Ascending aorta (tissue), 2 donors: ENCODE data around the gene CD180. TPM values are rescaled to one million over a fixed set of nuclear protein-coding genes. Genes with fewer than 3 reads are reported as not detected.

ENCODE experiments used
- DNase-seq, 2 donors: peaks; one replicate each; pipeline ENCODE4 v3.0.0-alpha.2; 2019; ENCODE audit warnings: low spot score in 2 of 2
- H3K27ac ChIP-seq, 2 donors: fragments of 200-600 bp; sonication (generic); one replicate each; pipeline ENCODE4 v1.5.1; 2016 to 2017; ENCODE audit warnings: mild to moderate bottlenecking in 1 of 2
- H3K27me3 ChIP-seq: fragments of 200-600 bp; sonication (generic); one replicate; pipeline ENCODE4 v1.5.1; 2017
- H3K36me3 ChIP-seq, 2 donors: fragments of 200-600 bp; sonication (generic); one replicate each; pipeline ENCODE4 v1.5.1; 2016
- H3K4me1 ChIP-seq, 2 donors: fragments of 200-600 bp; sonication (generic); one replicate each; pipeline ENCODE4 v1.5.1; 2016 to 2017; ENCODE audit warnings: mild to moderate bottlenecking in 1 of 2
- H3K4me3 ChIP-seq, 2 donors: fragments of 200-600 bp; sonication (generic); one replicate each; pipeline ENCODE4 v1.5.1; 2016 to 2017; ENCODE audit warnings: mild to moderate bottlenecking in 1 of 2
- H3K9me3 ChIP-seq, 2 donors: fragments of 200-600 bp; sonication (generic); one replicate each; pipeline ENCODE4 v1.5.1; 2016
- CTCF ChIP-seq, 3 experiments: fragments of 200-600 bp in 2 of 3; fragments of 450-650 bp in 1 of 3; sonication (generic) in 2 of 3; IDR thresholded peaks; one replicate each; pipeline ENCODE4 v1.5.1; 2016 to 2019; ENCODE audit warnings: antibody characterized with exemption in 3 of 3, mild to moderate bottlenecking in 1 of 3, moderate library complexity in 1 of 3
- intact Hi-C: fragments of 100-400 bp; cut with DNase I; formaldehyde crosslinking; loops from one replicate; pipeline ENCODE4 v1.15.1; 2023
- total RNA-seq: library from RNA; depleted of rRNA; stranded (reverse); fragments of >200 nt; gene quantifications from one replicate; pipeline ENCODE4 v1.1.0, GENCODE V29; 2016

Gene CD180
- 2.3 TPM for total RNA-seq

DNA sequence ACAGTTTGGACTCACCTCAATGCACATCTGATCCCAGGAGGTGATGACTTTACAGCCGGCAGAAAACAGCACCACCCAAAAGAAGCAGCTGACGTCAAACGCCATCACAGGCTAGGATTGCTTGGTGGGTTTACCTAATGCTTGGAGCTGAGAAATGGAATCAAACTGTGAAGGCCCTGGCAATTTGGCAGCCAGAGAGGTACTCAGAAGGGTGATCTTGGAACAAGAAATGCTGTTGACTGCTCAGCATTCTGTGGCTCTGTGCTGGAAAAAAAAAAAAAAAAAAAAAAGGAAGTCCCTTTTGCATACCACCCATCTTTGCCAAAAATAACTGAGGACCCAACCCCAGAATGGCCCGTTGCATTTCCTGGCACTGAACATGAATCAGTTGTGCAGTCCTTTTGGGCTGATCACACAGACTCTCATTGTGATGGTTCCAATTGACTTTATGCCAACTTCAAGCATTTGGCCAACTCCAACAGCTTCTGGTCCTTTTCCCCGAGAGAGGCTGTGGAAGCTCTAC, at the start of gene CD180:
Gene CD180 (minus strand): TSS at position 263 of the 523 bp plus-strand sequence. CDS start 158 bp downstream, at position 105.
- Histone ChIP-seq H3K27ac (no peak within 1 kb of the TSS), H3K36me3 (no peaks in the 10 kb centered on the region), H3K4me3 (no peak within 1 kb of the TSS), H3K4me1 (no peaks in the 10 kb centered on the region), H3K9me3 (no peaks in the 10 kb centered on the region), H3K27me3 (no peaks in the 10 kb centered on the region)
- TF ChIP-seq CTCF (IDR thresholded peaks at IDR 0.05) = no peak
- intact Hi-C loops = no loop called here
- no peak for DNase-seq

DNA sequence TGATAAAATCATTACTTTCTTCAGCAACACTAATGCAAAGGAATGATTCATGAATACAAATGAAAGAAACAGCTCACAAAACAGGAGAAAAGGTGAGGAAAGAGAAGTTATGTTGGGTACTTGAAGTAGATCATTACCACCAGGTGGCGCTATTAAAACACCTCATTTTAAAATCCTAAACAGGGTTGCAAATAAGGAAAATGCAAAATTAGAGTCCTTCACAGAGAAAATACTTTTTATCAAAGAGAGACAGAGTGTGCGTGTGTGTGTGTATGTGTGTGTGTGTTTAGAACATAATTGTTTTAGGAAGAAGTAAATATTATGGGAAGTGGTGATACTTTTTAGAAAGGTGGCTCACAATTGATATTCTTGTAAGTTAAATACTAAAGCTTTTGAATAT, 49.5 kb upstream of the CD180 start:
- H3K4me3 ChIP-seq = no peak overlapping the region
- H3K36me3 ChIP-seq = no peaks in the 10 kb centered on the region
- H3K27me3 ChIP-seq = no peaks in the 10 kb centered on the region
- peak; percentile 59 to 79 (median 67) for TF ChIP-seq CTCF (IDR thresholded peaks at IDR 0.05)
- peak overlapping the region in 1 of 2 donors; percentile 75 for H3K27ac ChIP-seq
- no peak for DNase-seq
- intact Hi-C loops = loop anchor here (1.0 to 5.0 kb wide), 4 partner anchors 56 to 1006 kb away; no protein-coding TSS in a partner anchor
- H3K9me3 ChIP-seq = no peaks in the 10 kb centered on the region
- H3K4me1 ChIP-seq = peaks cover 11 to 18% of the 10 kb centered on the region in 2 donors

- TF ChIP-seq CTCF (IDR thresholded peaks at IDR 0.05) = no peak
- Histone ChIP-seq H3K36me3 (no peaks in the 10 kb centered on the region), H3K27ac (no peak overlapping the region), H3K4me3 (no peak overlapping the region), H3K9me3 (no peaks in the 10 kb centered on the region), H3K4me1 (peaks cover 11 to 18% of the 10 kb centered on the region in 2 donors), H3K27me3 (no peaks in the 10 kb centered on the region)
- DNase-seq = no peak
- intact Hi-C loops = loop anchor here (5.0 kb wide), 3 partner anchors 57 to 447 kb away; no protein-coding TSS in a partner anchor
These were observed 48.8 kb upstream of the CD180 start for GRCh38 chr5:67245259-67245846.

- no peak for TF ChIP-seq CTCF (IDR thresholded peaks at IDR 0.05)
- intact Hi-C loops = no loop called here
- Histone ChIP-seq H3K36me3 (no peaks in the 10 kb centered on the region), H3K27ac (no peak overlapping the region), H3K4me3 (no peak overlapping the region), H3K9me3 (no peaks in the 10 kb centered on the region), H3K27me3 (no peaks in the 10 kb centered on the region), H3K4me1 (peaks cover 9 to 15% of the 10 kb centered on the region in 2 donors)
- DNase-seq = no peak
These were observed 47.8 kb upstream of the CD180 start for GRCh38 chr5:67244345-67244793.

DNA sequence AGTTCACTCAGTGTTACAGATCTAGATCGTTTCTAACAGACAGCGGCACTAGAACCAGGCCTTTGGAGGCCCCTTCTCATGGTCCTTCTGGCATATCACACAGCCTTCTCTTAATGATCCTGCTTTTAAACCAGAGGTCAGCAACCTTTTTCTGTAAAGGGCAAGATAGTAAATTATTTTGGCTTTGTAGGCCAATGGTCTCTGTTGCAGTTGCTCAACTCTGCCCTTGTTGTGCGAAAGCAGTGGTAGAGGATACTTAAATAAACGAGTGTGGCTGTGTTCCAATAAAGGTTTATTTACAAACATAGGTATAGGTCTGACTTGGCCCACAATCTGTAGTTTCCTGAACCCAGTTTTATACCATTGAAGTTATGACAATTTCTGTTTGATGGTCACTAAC, 47.3 kb upstream of the CD180 start:
- no peak overlapping the region for H3K4me3 ChIP-seq
- H3K27ac ChIP-seq = no peak overlapping the region
- no peaks in the 10 kb centered on the region for H3K9me3 ChIP-seq
- DNase-seq = no peak
- no peaks in the 10 kb centered on the region for H3K27me3 ChIP-seq
- H3K36me3 ChIP-seq = no peaks in the 10 kb centered on the region
- no peak for TF ChIP-seq CTCF (IDR thresholded peaks at IDR 0.05)
- peaks cover 6 to 11% of the 10 kb centered on the region in 2 donors for H3K4me1 ChIP-seq
- intact Hi-C loops = no loop called here
